Activated B cell treated with CpG ODN at 0.5 μM for 24 hours (primary cell): ENCODE measurements around the gene SLC4A2. TPM values are rescaled to one million over a fixed set of nuclear protein-coding genes. Genes with fewer than 3 reads are reported as not detected.

ENCODE experiments used
- ATAC-seq: fragments of 200-7000 bp; cut with Tn5 transposase; one replicate; pipeline ENCODE4 v1.10.0; 2021; ENCODE audit warnings: low read depth, mild to moderate bottlenecking, moderate library complexity
- CTCF ChIA-PET: fragments of 350-600 bp; sonication (Branson Sonifier 250); formaldehyde crosslinking; loops from one replicate; lab custom pipeline; 2021; ENCODE audit warnings: antibody characterized with exemption; lab: Charles Lee
- POLR2A ChIA-PET: fragments of 350-600 bp; sonication (Branson Sonifier 250); formaldehyde crosslinking; loops from one replicate; lab custom pipeline; 2021; ENCODE audit warnings: antibody characterized with exemption; lab: Charles Lee
- DNase-seq: peaks from one replicate; pipeline ENCODE4 v3.0.0; 2022
- H3K27ac Mint-ChIP-seq: one replicate; pipeline ENCODE4 v1.8.0; 2020; ENCODE audit warnings: mixed read lengths
- H3K27me3 Mint-ChIP-seq: one replicate; pipeline ENCODE4 v1.8.0; 2021; ENCODE audit warnings: mixed read lengths
- H3K36me3 Mint-ChIP-seq: one replicate; pipeline ENCODE4 v1.8.0; 2021; ENCODE audit warnings: low read depth, mixed read lengths
- H3K4me1 Mint-ChIP-seq: one replicate; pipeline ENCODE4 v1.8.0; 2021; ENCODE audit warnings: mixed read lengths
- H3K4me3 Mint-ChIP-seq: one replicate; pipeline ENCODE4 v1.8.0; 2020; ENCODE audit warnings: mild to moderate bottlenecking, mixed read lengths
- H3K9me3 Mint-ChIP-seq: one replicate; pipeline ENCODE4 v1.8.0; 2020; ENCODE audit warnings: mixed read lengths
- intact Hi-C: fragments of 100-400 bp; cut with micrococcal nuclease; formaldehyde crosslinking; loops from one replicate; pipeline ENCODE4 v1.15.1; 2024
- total RNA-seq: library from RNA; stranded (reverse); gene quantifications from 2 replicates; pipeline ENCODE4 v1.2.3, GENCODE V29; 2022
- TF ChIP-seq, protein P1 (sequence below): fragments of 200-600 bp; IDR thresholded peaks from one replicate; pipeline ENCODE4 v1.8.0; 2022; ENCODE audit warnings: antibody characterized with exemption, mild to moderate bottlenecking

SLC4A2 gene
- total RNA-seq, 1 donor from 2014 or later: 72.5 TPM

DNA sequence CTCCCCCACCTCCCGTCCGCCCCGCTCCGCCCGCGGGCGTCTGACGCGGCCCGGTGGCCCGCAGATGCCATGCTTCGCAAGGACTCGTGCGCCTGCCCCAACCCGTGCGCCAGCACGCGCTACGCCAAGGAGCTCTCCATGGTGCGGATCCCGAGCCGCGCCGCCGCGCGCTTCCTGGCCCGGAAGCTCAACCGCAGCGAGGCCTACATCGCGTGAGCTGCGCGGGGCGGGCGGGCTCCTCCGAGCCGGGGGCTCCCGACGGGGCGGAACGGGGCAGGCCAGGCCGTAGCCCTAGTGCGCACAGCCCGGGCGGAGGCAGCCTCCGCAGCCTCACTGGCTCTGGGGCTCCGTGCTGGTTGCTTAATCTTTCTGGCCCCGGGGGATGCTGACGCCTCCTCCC is 8.3 kb upstream of the SLC4A2 start:
- intact Hi-C loops: loop anchor here (10.0 kb wide), 2 partner anchors 294 to 1216 kb away; partner anchors contain the start of genes NUB1 and ZNF862
- Mint-ChIP-seq H3K9me3 (no peaks in the 10 kb centered on the region), H3K27ac (no peak overlapping the region), H3K4me1 (peaks cover 3% of the 10 kb centered on the region), H3K4me3 (no peak overlapping the region), H3K36me3 (peaks cover 2% of the 10 kb centered on the region), H3K27me3 (peaks cover 8% of the 10 kb centered on the region)
- ATAC-seq (peak; percentile 49), DNase-seq (no peak)
- POLR2A ChIA-PET: no interaction called here
- CTCF ChIA-PET: no interaction called here
- TF ChIP-seq, protein P1, sequence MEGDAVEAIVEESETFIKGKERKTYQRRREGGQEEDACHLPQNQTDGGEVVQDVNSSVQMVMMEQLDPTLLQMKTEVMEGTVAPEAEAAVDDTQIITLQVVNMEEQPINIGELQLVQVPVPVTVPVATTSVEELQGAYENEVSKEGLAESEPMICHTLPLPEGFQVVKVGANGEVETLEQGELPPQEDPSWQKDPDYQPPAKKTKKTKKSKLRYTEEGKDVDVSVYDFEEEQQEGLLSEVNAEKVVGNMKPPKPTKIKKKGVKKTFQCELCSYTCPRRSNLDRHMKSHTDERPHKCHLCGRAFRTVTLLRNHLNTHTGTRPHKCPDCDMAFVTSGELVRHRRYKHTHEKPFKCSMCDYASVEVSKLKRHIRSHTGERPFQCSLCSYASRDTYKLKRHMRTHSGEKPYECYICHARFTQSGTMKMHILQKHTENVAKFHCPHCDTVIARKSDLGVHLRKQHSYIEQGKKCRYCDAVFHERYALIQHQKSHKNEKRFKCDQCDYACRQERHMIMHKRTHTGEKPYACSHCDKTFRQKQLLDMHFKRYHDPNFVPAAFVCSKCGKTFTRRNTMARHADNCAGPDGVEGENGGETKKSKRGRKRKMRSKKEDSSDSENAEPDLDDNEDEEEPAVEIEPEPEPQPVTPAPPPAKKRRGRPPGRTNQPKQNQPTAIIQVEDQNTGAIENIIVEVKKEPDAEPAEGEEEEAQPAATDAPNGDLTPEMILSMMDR: no peak

DNA sequence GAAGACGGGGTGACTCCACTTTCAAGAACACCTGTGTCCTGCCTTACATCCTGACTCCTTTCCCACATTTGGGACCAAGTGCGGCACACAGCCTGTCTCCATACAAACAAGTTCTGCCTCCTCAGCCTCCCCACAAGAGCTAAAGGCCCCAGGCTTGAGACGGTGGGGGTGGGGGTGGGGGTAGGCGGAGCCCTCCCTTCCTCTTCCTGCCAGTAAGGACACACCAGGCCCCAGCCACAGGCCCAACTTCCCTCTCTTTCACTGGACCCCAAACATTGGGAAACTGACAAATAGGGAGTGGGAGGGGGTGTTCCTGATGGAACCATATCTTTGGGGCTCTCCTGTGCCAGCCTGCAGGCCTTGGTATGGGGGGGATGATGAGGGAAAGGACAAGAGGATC is 6.3 kb upstream of the SLC4A2 start:
- no peak overlapping the region for H3K27ac Mint-ChIP-seq
- H3K9me3 Mint-ChIP-seq: no peaks in the 10 kb centered on the region
- H3K4me3 Mint-ChIP-seq: no peak overlapping the region
- CTCF ChIA-PET: no interaction called here
- TF ChIP-seq, protein P1: no peak
- DNase-seq: no peak
- H3K27me3 Mint-ChIP-seq: peaks cover 8% of the 10 kb centered on the region
- POLR2A ChIA-PET: no interaction called here
- peaks cover 2% of the 10 kb centered on the region for H3K36me3 Mint-ChIP-seq
- no peak for ATAC-seq
- peaks cover 12% of the 10 kb centered on the region for H3K4me1 Mint-ChIP-seq
- intact Hi-C loops: loop anchor here (10.0 kb wide), 2 partner anchors 292 to 1218 kb away; partner anchors contain the start of genes NUB1 and ZNF862

DNA sequence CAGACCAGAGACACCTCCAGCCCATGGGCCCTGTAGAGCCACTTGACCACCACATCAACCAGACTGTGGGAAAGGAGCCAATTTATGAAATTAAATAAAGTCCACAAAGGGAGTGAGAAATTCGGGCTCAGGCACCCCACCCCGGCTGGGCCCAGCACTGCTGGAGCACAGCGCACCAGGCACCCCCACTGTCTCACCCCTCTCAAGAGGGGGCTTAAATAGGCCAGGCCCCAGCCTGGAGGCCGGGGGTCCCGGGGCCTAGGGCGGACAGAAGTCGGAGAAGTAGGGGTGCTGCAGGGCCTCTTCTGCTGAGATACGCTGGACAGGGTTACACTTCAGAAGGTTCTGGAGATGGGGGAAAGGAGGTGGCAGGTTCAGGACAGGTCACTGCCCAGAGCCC is 5.6 kb upstream of the SLC4A2 start:
- TF ChIP-seq, protein P1: no peak
- Mint-ChIP-seq H3K36me3 (peaks cover 5% of the 10 kb centered on the region), H3K9me3 (no peaks in the 10 kb centered on the region), H3K27ac (no peak overlapping the region), H3K4me3 (no peak overlapping the region), H3K27me3 (peaks cover 8% of the 10 kb centered on the region), H3K4me1 (peaks cover 16% of the 10 kb centered on the region)
- ChIA-PET POLR2A (no interaction called here), CTCF (no interaction called here)
- no peak for ATAC-seq
- intact Hi-C loops: loop anchor here (10.0 kb wide), 2 partner anchors 291 to 1219 kb away; partner anchors contain the start of genes NUB1 and ZNF862
- no peak for DNase-seq

DNA sequence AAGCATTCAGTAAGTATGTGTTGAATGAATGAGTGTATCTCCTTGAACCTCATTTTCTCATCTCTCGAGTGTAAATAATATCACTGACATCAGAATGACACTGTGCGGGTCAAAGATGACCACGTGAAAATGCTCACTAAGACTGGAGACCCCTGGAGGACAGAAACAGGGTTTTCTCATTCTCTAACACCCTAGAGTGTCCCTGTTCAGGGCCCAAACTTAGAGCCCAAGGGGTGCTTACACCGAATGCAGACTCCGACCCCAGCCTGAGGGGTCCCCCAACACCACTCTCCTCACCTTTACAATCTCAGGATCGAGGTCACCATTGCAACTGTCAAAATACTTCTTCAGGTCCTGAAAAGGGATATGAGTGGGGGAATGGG is 3.1 kb upstream of the SLC4A2 start:
- ATAC-seq: no peak
- peaks cover 7% of the 10 kb centered on the region for H3K36me3 Mint-ChIP-seq
- H3K27ac Mint-ChIP-seq: no peak overlapping the region
- peaks cover 35% of the 10 kb centered on the region for H3K4me1 Mint-ChIP-seq
- peak overlapping the region; percentile 92 for H3K4me3 Mint-ChIP-seq
- H3K9me3 Mint-ChIP-seq: no peaks in the 10 kb centered on the region
- TF ChIP-seq, protein P1: no peak
- intact Hi-C loops: loop anchor here (10.0 kb wide), 2 partner anchors 289 to 1221 kb away; partner anchors contain the start of genes NUB1 and ZNF862
- ChIA-PET POLR2A (no interaction called here), CTCF (no interaction called here)
- H3K27me3 Mint-ChIP-seq: peaks cover 4% of the 10 kb centered on the region
- no peak for DNase-seq

DNA sequence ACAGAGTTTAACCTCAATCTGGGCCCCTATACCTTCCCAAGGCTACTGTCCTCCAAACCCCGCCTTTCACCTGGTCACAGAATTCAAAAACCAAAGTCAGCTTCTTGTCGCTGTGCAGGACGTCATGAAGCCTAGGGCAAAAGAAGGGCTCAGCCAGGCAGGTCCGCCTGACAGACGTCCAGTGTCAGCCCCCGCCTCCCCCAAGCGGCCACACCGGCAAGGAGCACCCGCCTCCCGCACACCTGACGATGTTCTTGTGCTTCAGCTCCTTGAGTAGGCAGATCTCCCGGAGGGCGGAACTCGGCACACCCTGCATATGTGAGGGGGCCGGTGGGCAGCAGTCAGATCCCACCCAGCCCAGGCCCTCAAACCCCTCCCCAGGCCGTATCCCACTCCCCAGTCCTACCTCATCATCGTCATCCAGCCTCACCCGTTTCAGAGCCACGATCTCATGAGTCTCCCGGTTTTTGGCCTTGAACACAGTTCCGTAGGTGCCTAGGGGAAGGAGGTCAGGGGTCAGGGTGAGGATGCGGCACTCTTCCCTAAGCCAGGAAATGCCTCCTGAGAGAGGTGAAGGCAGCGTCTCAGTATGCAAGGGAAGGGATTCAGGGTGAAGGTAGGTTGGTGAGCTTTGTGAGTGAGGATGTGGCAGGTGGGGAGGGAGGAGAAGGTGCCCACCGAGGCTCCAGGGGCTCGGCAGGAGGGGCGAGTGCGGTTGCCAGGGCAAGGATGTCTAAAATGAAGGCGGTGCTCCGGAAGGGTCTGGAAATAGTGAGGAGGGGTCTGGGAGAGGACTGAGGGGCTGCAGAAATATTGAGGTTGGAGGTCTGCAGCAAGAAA is 2.5 kb upstream of the SLC4A2 start:
- H3K27ac Mint-ChIP-seq: no peak overlapping the region
- intact Hi-C loops: loop anchor here (10.0 kb wide), 2 partner anchors 288 to 1222 kb away; partner anchors contain the start of genes NUB1 and ZNF862
- ChIA-PET CTCF (no interaction called here), POLR2A (interaction anchor here (0.5 kb wide), 1 partner anchor 19 kb away, joined by 3 read pairs; no protein-coding TSS in a partner anchor)
- DNase-seq (no peak), ATAC-seq (no peak)
- H3K36me3 Mint-ChIP-seq: peaks cover 7% of the 10 kb centered on the region
- H3K4me3 Mint-ChIP-seq: peak overlapping the region; percentile 92
- peaks cover 39% of the 10 kb centered on the region for H3K4me1 Mint-ChIP-seq
- TF ChIP-seq, protein P1: no peak
- H3K27me3 Mint-ChIP-seq: peaks cover 4% of the 10 kb centered on the region
- H3K9me3 Mint-ChIP-seq: no peaks in the 10 kb centered on the region
